ENCODE measurements around the gene FLAD1.

Gene FLAD1

DNA sequence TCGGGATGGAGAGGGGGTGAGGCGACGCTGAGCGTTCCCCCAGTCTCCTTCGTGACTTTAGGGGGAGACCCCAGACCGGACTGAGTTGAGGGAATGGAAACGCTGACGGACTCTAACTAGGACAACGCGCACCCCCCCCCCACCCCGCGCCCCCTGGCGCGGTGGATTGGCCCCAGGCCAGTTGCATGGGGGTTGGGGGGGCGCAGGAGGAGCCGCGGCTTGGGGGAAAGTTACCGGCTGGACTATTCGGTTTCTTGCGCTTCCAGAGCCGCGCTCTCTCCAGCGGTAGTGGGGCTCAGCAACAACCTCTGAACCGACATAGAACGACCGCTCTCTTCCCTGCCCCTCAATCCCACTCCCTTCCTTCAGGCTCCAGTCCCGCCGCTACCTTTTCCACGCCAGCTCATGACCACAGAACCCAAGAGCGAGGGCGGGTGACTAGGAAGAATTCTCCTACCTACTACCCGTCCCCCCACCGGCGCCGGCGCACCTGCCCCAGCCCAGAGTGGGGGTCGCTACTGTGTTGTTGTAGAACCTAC is 20.2 kb downstream of the FLAD1 start:
- peaks cover 10% of the 10 kb centered on the region for H3K4me1 ChIP-seq
- H3K9me3 ChIP-seq, result no peaks in the 10 kb centered on the region
- peak overlapping the region; percentile 91 for H3K4me3 ChIP-seq (ENCODE audit: low read depth, low read length)

DNA sequence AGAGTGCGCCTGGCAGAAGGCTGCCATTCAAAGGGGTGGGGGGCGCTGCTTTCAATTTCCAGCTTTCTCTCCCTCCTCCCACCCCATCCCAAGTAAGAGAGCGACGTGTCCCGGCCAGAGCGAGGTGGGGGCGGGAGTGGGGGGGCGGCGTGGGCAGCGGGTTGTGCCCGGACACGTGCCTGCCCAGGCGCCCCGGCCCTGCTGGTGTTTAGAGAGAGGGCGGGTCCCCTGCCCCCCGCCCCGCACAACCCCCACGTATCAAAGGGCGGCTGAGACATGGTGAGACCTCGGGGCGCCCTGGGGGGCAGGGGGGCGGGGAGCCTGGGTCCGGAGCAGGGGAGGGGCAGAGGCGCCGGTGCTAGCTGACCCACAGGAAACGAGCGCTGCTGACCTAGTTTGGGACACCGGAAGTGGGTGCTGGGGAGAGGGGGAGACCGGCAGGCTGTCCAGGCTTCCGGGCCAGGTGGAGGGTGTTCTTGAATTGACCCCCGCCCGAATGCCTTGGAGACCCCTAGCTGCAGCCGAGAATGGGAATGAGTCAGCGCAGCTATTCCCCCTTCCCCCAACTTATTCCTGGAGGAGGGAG is 20.7 kb downstream of the FLAD1 start:
- H3K4me3 ChIP-seq (ENCODE audit: low read depth, low read length), result peak overlapping the region; percentile 91
- TF ChIP-seq, protein P1, sequence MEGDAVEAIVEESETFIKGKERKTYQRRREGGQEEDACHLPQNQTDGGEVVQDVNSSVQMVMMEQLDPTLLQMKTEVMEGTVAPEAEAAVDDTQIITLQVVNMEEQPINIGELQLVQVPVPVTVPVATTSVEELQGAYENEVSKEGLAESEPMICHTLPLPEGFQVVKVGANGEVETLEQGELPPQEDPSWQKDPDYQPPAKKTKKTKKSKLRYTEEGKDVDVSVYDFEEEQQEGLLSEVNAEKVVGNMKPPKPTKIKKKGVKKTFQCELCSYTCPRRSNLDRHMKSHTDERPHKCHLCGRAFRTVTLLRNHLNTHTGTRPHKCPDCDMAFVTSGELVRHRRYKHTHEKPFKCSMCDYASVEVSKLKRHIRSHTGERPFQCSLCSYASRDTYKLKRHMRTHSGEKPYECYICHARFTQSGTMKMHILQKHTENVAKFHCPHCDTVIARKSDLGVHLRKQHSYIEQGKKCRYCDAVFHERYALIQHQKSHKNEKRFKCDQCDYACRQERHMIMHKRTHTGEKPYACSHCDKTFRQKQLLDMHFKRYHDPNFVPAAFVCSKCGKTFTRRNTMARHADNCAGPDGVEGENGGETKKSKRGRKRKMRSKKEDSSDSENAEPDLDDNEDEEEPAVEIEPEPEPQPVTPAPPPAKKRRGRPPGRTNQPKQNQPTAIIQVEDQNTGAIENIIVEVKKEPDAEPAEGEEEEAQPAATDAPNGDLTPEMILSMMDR (IDR thresholded peaks at IDR 0.05; ENCODE audit: low read depth, low read length), result no peak
- no peak for DNase-seq
- H3K36me3 ChIP-seq, result no peaks in the 10 kb centered on the region
- H3K27me3 ChIP-seq, result no peaks in the 10 kb centered on the region
- peaks cover 8% of the 10 kb centered on the region for H3K4me1 ChIP-seq
- H3K9me3 ChIP-seq, result no peaks in the 10 kb centered on the region

More for the DNA sequence above, 20.2 kb downstream of the FLAD1 start:
- TF ChIP-seq, protein P1 (IDR thresholded peaks at IDR 0.05; ENCODE audit: low read depth, low read length), result no peak
- Histone ChIP-seq H3K36me3 (no peaks in the 10 kb centered on the region), H3K27me3 (no peaks in the 10 kb centered on the region)
- peak; percentile 44 for DNase-seq

DNA sequence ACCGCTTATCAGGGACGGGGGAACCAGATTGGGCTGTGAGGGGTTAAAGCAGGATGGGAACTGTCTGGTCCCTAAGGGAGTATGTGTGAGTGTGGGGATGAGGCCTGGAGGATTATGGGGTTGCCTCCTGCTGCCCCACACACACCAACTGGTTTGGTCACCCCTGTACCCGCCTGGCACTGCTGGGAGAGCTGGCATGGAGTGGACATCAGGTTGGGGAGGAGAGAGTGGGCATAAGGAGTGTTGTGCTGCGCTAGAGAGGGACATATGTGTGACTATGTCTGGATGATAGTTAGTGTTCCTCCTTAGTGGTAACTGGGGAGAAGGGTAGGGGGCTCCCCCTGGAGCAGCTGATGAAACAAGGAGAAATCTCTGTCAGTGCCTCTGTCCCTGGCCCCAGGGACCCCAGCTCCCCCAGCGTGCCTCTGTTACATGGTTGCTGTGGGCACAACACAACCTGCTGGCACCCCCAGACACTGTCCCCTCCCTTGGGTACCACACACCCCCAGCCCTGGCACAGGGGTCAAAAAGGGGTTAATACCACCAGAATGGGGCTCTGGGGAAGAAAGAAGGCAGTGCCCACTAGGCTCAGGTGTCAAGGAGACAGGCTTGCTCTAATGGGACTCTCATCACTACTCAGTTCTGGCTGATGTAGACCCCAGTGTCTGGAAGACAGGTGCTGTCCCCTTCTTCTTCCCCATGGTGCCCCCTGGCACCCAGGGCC is 21.4 kb downstream of the FLAD1 start:
- no peaks in the 10 kb centered on the region for H3K36me3 ChIP-seq
- H3K4me1 ChIP-seq, result peaks cover 7% of the 10 kb centered on the region; the same call in 1 of the 2 replicates
- TF ChIP-seq, protein P1 (IDR thresholded peaks at IDR 0.05; ENCODE audit: low read depth, low read length), result no peak
- H3K27me3 ChIP-seq, result no peaks in the 10 kb centered on the region
- no peak for DNase-seq
- H3K9me3 ChIP-seq, result no peaks in the 10 kb centered on the region
- peak overlapping the region; percentile 91 for H3K4me3 ChIP-seq (ENCODE audit: low read depth, low read length)

DNA sequence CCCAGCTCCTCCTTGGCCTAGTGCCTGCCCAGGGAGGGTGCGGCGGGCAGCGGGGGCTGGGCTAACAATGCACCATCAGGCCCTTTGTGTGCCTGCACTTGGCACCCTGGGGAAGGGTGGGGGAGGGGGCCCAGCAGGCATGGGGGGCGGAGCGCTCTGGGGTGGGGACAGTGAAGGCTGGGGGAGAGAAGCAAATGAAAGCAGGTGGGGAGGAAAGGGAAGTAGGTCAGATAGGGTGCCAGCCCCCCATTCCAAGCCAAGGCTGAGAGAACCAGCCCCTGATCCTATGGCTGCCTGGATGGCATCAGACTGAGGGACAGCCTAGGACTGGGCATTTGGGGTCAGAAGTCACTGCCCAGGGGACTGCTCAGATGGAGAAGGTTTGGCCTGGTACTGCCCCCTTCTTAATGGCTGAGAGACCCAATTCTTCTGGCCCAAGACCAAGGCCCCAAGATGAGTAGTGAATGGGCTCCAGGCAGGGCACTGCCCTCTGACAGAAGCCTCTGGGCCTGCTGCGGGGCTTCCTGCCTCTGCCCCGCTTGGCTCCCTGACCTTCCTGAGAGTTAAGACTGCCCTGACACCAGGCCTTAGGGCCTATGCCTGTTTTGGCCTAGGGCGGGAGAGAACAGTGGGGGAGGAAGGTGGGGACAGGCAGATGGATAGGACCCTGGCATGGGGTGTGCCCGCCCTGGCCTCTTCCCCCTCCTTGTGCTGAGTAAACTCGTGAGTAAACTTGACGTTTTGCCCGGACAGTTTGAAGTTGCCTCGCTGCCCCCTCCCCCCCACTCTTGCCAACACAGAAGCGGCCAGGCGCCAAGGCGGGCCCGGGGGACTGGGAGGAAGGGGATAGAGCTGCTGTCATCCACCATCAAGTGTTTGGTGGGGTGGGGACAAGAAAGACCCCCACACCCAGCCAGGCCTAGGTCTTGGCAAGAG is 22.2 kb downstream of the FLAD1 start:
- H3K4me3 ChIP-seq (ENCODE audit: low read depth, low read length), result no peak overlapping the region

DNA sequence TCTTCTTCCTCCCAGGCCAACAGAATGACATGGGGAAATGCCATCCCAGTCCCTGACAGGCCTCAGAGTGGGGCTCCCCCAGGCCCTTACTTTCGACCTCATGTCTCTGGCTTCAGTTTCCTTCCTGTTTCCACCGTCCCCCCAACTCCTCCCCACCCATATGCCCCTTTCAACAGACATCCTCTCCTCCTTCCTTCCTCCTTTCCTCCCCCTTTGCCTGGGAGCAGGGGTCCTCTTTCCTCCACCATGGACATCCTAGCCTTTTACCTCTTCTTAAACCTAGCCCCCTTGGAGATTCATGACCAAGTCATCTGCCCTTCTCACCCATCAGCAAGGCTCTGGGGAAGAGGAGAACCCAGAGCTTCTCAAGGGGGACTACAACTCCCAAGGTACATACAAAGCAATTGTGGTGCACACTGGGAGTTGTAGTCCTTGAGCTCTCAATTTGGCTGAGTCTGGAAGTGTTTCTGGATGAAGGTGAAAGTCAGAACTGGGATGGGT is 23.5 kb downstream of the FLAD1 start:
- no peak for DNase-seq
- TF ChIP-seq, protein P1 (IDR thresholded peaks at IDR 0.05; ENCODE audit: low read depth, low read length), result no peak
- no peak overlapping the region for H3K4me3 ChIP-seq (ENCODE audit: low read depth, low read length)
- no peaks in the 10 kb centered on the region for H3K27me3 ChIP-seq
- H3K4me1 ChIP-seq, result peaks cover 15% of the 10 kb centered on the region
- H3K36me3 ChIP-seq, result no peaks in the 10 kb centered on the region
- no peaks in the 10 kb centered on the region for H3K9me3 ChIP-seq

More for the DNA sequence above, 22.2 kb downstream of the FLAD1 start:
- no peaks in the 10 kb centered on the region for H3K9me3 ChIP-seq
- H3K27me3 ChIP-seq, result no peaks in the 10 kb centered on the region
- H3K4me1 ChIP-seq, result peaks cover 7% of the 10 kb centered on the region; the same call in 1 of the 2 replicates
- DNase-seq, result no peak
- TF ChIP-seq, protein P1 (IDR thresholded peaks at IDR 0.05; ENCODE audit: low read depth, low read length), result no peak
- no peaks in the 10 kb centered on the region for H3K36me3 ChIP-seq

Data from BE2C (cell line).